ENCODE data around the gene KRTCAP3. TPM values are rescaled to one million over a fixed set of nuclear protein-coding genes. Genes with fewer than 3 reads are reported as not detected.
"Not testable (repeated sequence)": the region's sequence is repeated elsewhere in the genome, so short reads cannot be mapped to it uniquely, and the experiment has no call there.

The KRTCAP3 gene
- total RNA-seq, 2 experiments from 2014 or later: 7.5 to 10.1 TPM

DNA sequence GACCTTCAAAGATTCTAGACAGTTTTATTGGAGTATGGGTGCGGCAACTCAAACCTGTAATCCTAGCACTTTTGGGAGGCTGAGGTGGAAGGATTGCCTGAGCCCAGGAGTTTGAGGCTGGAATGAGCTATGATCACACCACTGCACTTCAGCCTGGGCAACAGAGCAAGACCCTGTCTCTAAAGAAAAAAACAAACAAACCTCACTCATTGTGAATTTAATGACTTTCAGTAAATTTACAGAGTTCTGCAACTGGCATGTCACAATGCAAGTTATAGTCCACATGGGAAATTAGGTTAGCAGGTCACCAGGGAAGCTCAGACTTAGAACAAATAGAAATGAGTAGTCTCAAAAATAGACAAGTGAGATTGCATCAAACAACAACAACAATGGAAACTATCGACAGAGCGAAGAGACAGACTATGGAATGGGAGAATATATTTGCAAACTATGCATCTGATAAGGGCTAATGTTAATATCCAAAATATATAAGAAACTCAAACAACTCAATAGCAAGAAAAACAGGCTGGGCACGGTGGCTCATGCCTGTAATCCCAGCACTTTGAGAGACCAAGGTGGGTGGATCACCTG, 20.4 kb upstream of the KRTCAP3 start:
- no peak overlapping the region for H3K4me3 Mint-ChIP-seq
- ChIA-PET CTCF (interaction anchor here (1.7 kb wide), 1 partner anchor 9 kb away, joined by 4 read pairs; no protein-coding TSS in a partner anchor), POLR2A (interaction anchor here (0.7 to 1.5 kb wide), 2 partner anchors 10 to 13 kb away, joined by 3 to 6 read pairs; partner anchors contain the start of gene PPM1G)
- H3K4me1 Mint-ChIP-seq: peaks cover 2% of the 10 kb centered on the region
- peaks cover 2% of the 10 kb centered on the region for H3K27me3 Mint-ChIP-seq
- H3K36me3 Mint-ChIP-seq (ENCODE audit: low read depth): no peaks in the 10 kb centered on the region
- no peak for DNase-seq
- no peaks in the 10 kb centered on the region for H3K9me3 Mint-ChIP-seq
- H3K27ac Mint-ChIP-seq: no peak overlapping the region

- no peak for DNase-seq
- H3K4me3 Mint-ChIP-seq: no peak overlapping the region
- H3K9me3 Mint-ChIP-seq: no peaks in the 10 kb centered on the region
- peaks cover 7% of the 10 kb centered on the region for H3K4me1 Mint-ChIP-seq
- H3K27ac Mint-ChIP-seq: no peak overlapping the region
- POLR2A ChIA-PET: interaction anchor here (10.1 kb wide), 1 partner anchor 14 kb away, joined by 155 read pairs; the partner anchor contains the start of gene PPM1G
- CTCF ChIA-PET: no interaction called here
- H3K36me3 Mint-ChIP-seq (ENCODE audit: low read depth): no peaks in the 10 kb centered on the region
- H3K27me3 Mint-ChIP-seq: peaks cover 2% of the 10 kb centered on the region
Observed at GRCh38 chr2:27422958-27423357, 19.2 kb upstream of the KRTCAP3 start.

GRCh38 chr2:27425039-27425438, 17.1 kb upstream of the KRTCAP3 start:
- CTCF ChIA-PET: not testable (repeated sequence)
- POLR2A ChIA-PET: interaction anchor here (10.1 kb wide), 1 partner anchor 16 kb away, joined by 155 read pairs; the partner anchor contains the start of gene PPM1G

DNA sequence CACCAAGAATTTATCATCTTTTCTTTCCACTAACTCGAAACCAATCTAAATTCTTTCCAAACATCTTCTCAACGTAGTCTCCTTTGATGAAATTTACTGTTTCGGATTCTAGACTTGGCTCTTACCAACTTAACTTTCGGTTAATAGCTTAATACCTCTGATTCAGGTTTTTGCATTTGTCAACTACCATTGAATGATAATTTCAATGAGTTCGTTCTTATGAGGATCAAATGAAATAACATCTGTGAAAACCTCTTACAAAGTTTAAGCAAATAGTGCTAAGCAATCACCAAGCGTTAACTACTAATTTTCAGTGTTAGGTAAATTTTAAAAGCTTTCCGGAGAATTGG, 14.3 kb upstream of the KRTCAP3 start:
- Mint-ChIP-seq H3K36me3 (ENCODE audit: low read depth) (peaks cover 8% of the 10 kb centered on the region), H3K27ac (peak overlapping the region; percentile 92), H3K4me3 (peak overlapping the region; percentile 98), H3K4me1 (peaks cover 26% of the 10 kb centered on the region), H3K27me3 (no peaks in the 10 kb centered on the region), H3K9me3 (no peaks in the 10 kb centered on the region)
- ChIA-PET POLR2A (interaction anchor here (0.7 to 10.1 kb wide), 21 partner anchors 8 to 1324 kb away, joined by 3 to 155 read pairs (median 8); partner anchors contain the start of genes CAD, CCDC121, EIF2B4 and GPN1), CTCF (interaction anchor here (1.9 to 5.4 kb wide), 4 partner anchors 19 to 255 kb away, joined by 4 to 36 read pairs (median 26); partner anchors contain the start of genes EIF2B4 and PPM1G)
- no peak for DNase-seq

More at GRCh38 chr2:27425039-27425438, 17.1 kb upstream of the KRTCAP3 start:
- H3K4me1 Mint-ChIP-seq: peaks cover 14% of the 10 kb centered on the region
- DNase-seq; H3K4me3 Mint-ChIP-seq; H3K27ac Mint-ChIP-seq; H3K36me3 Mint-ChIP-seq (ENCODE audit: low read depth); H3K27me3 Mint-ChIP-seq; H3K9me3 Mint-ChIP-seq: not testable (repeated sequence)

- ChIA-PET POLR2A (interaction anchor here (0.9 to 10.1 kb wide), 23 partner anchors 8 to 1323 kb away, joined by 3 to 155 read pairs (median 8); partner anchors contain the start of genes AGBL5, CAD, CCDC121 and EIF2B4), CTCF (interaction anchor here (1.4 to 5.4 kb wide), 6 partner anchors 19 to 255 kb away, joined by 4 to 36 read pairs (median 12); partner anchors contain the start of genes EIF2B4 and PPM1G)
- Mint-ChIP-seq H3K4me3 (peak within 1 kb of the TSS; percentile 98), H3K9me3 (no peaks in the 10 kb centered on the region), H3K27me3 (no peaks in the 10 kb centered on the region), H3K27ac (peak within 1 kb of the TSS; percentile 92), H3K4me1 (peaks cover 26% of the 10 kb centered on the region), H3K36me3 (ENCODE audit: low read depth) (peaks cover 13% of the 10 kb centered on the region)
- DNase-seq: peak; percentile 93
Observed at GRCh38 chr2:27428213-27428977, 13.8 kb upstream of the KRTCAP3 start, which contains the start of gene NRBP1. TSS of gene NRBP1 (plus strand) at chr2:27428631. CDS start at chr2:27433274, 4,643 bp downstream.

- DNase-seq: peak; percentile 83
- Mint-ChIP-seq H3K36me3 (ENCODE audit: low read depth) (peaks cover 19% of the 10 kb centered on the region), H3K27me3 (no peaks in the 10 kb centered on the region), H3K4me3 (peak overlapping the region; percentile 98), H3K9me3 (no peaks in the 10 kb centered on the region), H3K4me1 (peaks cover 30% of the 10 kb centered on the region), H3K27ac (peak overlapping the region; percentile 91)
- POLR2A ChIA-PET: interaction anchor here (0.7 to 10.1 kb wide), 31 partner anchors 9 to 1323 kb away, joined by 3 to 155 read pairs (median 5); partner anchors contain the start of genes AGBL5, CAD, CCDC121 and EIF2B4
- CTCF ChIA-PET: interaction anchor here (1.0 to 5.4 kb wide), 8 partner anchors 20 to 259 kb away, joined by 3 to 36 read pairs (median 6); partner anchors contain the start of genes EIF2B4 and PPM1G
Observed at GRCh38 chr2:27428978-27429541, 13.1 kb upstream of the KRTCAP3 start.

DNA sequence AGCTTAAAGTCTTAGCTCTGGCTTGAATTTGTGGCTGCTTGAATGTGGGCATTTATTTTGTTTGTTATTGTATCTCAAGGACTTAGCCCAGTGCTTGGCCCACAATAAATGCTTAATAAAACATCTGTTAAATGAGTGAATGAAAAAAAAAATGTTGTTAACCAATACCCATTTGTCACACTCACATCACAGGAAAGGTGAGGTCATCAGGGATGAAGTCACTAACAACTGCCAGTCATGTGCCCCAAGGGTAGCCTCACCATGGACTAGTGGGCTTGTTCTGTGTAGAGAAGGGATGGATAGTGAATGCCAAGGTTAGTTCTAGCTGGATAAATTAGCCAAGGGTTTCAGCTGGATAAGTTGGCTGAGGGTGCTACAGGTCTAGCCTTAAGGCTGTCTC, 10.8 kb upstream of the KRTCAP3 start:
- ChIA-PET POLR2A (interaction anchor here (1.0 to 10.1 kb wide), 10 partner anchors 10 to 250 kb away, joined by 3 to 155 read pairs (median 6); partner anchors contain the start of genes CCDC121, EIF2B4, GPN1 and MPV17), CTCF (interaction anchor here (0.9 to 5.4 kb wide), 9 partner anchors 10 to 252 kb away, joined by 3 to 36 read pairs (median 4); partner anchors contain the start of genes EIF2B4 and PPM1G)
- peaks cover 43% of the 10 kb centered on the region for H3K36me3 Mint-ChIP-seq (ENCODE audit: low read depth)

DNA sequence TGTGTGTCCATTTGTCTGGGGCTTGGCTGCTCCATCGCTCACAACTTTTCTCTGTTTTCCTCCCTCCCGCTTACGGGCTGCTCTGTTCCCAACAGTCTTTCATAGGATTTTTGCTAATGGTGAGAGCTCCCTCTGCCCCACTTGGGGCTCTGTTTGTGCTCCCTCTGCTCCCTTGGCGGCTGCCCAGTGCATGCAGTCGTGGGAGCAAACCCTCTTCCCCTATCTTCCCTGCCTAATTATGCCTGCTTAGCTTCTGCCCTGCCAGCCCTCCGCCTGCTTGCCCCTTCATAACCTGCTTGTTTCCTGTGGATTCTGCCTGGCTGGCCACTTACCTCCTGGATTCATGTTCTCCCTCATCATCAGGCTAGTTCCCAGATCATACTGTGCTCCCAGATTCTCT, 6.6 kb upstream of the KRTCAP3 start:
- Mint-ChIP-seq H3K27ac (peak overlapping the region; percentile 11), H3K36me3 (ENCODE audit: low read depth) (peaks cover 70% of the 10 kb centered on the region), H3K9me3 (no peaks in the 10 kb centered on the region), H3K4me1 (peaks cover 10% of the 10 kb centered on the region), H3K27me3 (no peaks in the 10 kb centered on the region), H3K4me3 (no peak overlapping the region)
- ChIA-PET POLR2A (no interaction called here), CTCF (no interaction called here)
- DNase-seq: no peak

More for the DNA sequence above, 10.8 kb upstream of the KRTCAP3 start:
- Mint-ChIP-seq H3K4me1 (peaks cover 28% of the 10 kb centered on the region), H3K9me3 (no peaks in the 10 kb centered on the region), H3K4me3 (peak overlapping the region; percentile 60), H3K27ac (peak overlapping the region; percentile 91), H3K27me3 (no peaks in the 10 kb centered on the region)
- peak; percentile 51 for DNase-seq

DNA sequence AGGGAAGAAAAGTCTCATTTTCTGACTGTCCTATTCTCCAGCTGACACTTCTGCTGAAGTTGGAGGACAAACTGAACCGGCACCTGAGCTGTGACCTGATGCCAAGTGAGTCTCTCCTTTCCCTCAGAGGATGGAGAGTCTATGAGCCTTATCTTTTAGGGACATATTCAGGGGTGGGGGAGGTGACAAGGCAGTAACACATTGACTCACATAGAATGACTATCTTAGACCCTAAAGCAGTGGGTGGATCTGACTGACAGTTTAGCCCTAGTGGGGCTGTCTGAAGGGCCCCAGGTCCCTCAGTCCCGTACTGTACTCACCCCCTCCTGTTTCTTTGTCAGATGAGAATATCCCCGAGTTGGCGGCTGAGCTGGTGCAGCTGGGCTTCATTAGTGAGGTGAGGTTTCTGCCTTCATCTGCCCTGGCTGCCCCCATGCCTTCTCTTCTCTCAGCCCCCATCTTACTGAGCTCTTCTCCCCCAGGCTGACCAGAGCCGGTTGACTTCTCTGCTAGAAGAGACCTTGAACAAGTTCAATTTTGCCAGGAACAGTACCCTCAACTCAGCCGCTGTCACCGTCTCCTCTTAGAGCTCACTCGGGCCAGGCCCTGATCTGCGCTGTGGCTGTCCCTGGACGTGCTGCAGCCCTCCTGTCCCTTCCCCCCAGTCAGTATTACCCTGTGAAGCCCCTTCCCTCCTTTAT, 805 bp upstream of the KRTCAP3 start:
- no peak overlapping the region for H3K4me3 Mint-ChIP-seq
- ChIA-PET CTCF (interaction anchor here (1.3 kb wide), 1 partner anchor 11 kb away, joined by 3 read pairs; no protein-coding TSS in a partner anchor), POLR2A (interaction anchor here (0.5 to 1.2 kb wide), 3 partner anchors 12 to 61 kb away, joined by 3 to 4 read pairs (median 3); partner anchors contain the start of gene ZNF513)
- H3K36me3 Mint-ChIP-seq (ENCODE audit: low read depth): peaks cover 55% of the 10 kb centered on the region
- no peaks in the 10 kb centered on the region for H3K27me3 Mint-ChIP-seq
- no peaks in the 10 kb centered on the region for H3K9me3 Mint-ChIP-seq
- no peak overlapping the region for H3K27ac Mint-ChIP-seq
- H3K4me1 Mint-ChIP-seq: peaks cover 9% of the 10 kb centered on the region
- no peak for DNase-seq

DNA sequence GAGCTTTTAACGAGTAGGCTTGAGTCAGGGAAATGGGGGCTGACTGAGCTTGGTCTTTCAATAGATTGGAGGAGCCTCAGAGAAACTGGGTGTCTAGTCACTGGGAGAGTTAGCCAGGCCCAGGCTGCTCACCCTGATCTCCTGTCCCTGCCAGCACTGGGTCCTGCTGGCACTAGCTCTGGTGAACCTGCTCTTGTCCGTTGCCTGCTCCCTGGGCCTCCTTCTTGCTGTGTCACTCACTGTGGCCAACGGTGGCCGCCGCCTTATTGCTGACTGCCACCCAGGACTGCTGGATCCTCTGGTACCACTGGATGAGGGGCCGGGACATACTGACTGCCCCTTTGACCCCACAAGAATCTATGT, 720 bp downstream of the KRTCAP3 start:
- H3K27ac Mint-ChIP-seq: no peak overlapping the region
- DNase-seq: no peak
- no peak overlapping the region for H3K4me3 Mint-ChIP-seq
- POLR2A ChIA-PET: interaction anchor here (0.6 kb wide), 1 partner anchor 33 kb away, joined by 3 read pairs; the partner anchor contains the start of gene PPM1G
- H3K27me3 Mint-ChIP-seq: no peaks in the 10 kb centered on the region
- peaks cover 9% of the 10 kb centered on the region for H3K4me1 Mint-ChIP-seq
- peaks cover 45% of the 10 kb centered on the region for H3K36me3 Mint-ChIP-seq (ENCODE audit: low read depth)
- CTCF ChIA-PET: no interaction called here
- no peaks in the 10 kb centered on the region for H3K9me3 Mint-ChIP-seq

GRCh38 chr2:27445155-27445554, 3.0 kb downstream of the KRTCAP3 start:
- Mint-ChIP-seq H3K27me3 (no peaks in the 10 kb centered on the region), H3K36me3 (ENCODE audit: low read depth) (peaks cover 29% of the 10 kb centered on the region), H3K4me3 (no peak overlapping the region), H3K4me1 (peaks cover 10% of the 10 kb centered on the region), H3K27ac (no peak overlapping the region), H3K9me3 (no peaks in the 10 kb centered on the region)
- no peak for DNase-seq
- POLR2A ChIA-PET: no interaction called here
- CTCF ChIA-PET: no interaction called here

GRCh38 chr2:27445615-27446014, 3.4 kb downstream of the KRTCAP3 start:
- Mint-ChIP-seq H3K4me3 (no peak overlapping the region), H3K27me3 (no peaks in the 10 kb centered on the region), H3K27ac (no peak overlapping the region), H3K9me3 (no peaks in the 10 kb centered on the region), H3K36me3 (ENCODE audit: low read depth) (peaks cover 25% of the 10 kb centered on the region), H3K4me1 (peaks cover 10% of the 10 kb centered on the region)
- ChIA-PET CTCF (interaction anchor here (0.7 kb wide), 1 partner anchor 166 kb away, joined by 3 read pairs; no protein-coding TSS in a partner anchor), POLR2A (interaction anchor here (0.6 kb wide), 1 partner anchor 18 kb away, joined by 3 read pairs; no protein-coding TSS in a partner anchor)
- DNase-seq: no peak

All from activated CD4-positive, alpha-beta memory T cell treated with anti-CD3 and anti-CD28 coated beads, Interleukin-2, amount 10 ng/mL, durations not matched to agents 7 days and 5 days (primary cell).